Measurements from ENCODE around the gene IL1RAP.
"Not testable (repeated sequence)": the region's sequence is repeated elsewhere in the genome, so short reads cannot be mapped to it uniquely, and the experiment has no call there.

The IL1RAP gene

GRCh38 chr3:190513409-190514370 lies at the start of gene IL1RAP:
TSS of gene IL1RAP (plus strand) at chr3:190514085. CDS start at chr3:190564290, 50,205 bp downstream.
- DNase-seq (ENCODE audit: low spot score) = peak; percentile 86

- no peak for DNase-seq (ENCODE audit: low spot score)
Observed at GRCh38 chr3:190467922-190468321, 46.0 kb upstream of the IL1RAP start.

GRCh38 chr3:190473261-190473660 lies 40.6 kb upstream of the IL1RAP start:
- not testable (repeated sequence) for DNase-seq (ENCODE audit: low spot score)

- DNase-seq (ENCODE audit: low spot score) = no peak
Observed at GRCh38 chr3:190481779-190482178, 32.1 kb upstream of the IL1RAP start.

GRCh38 chr3:190485830-190486532 lies 27.9 kb upstream of the IL1RAP start:
- DNase-seq (ENCODE audit: low spot score) = no peak

GRCh38 chr3:190486533-190486864 lies 27.4 kb upstream of the IL1RAP start:
- no peak for DNase-seq (ENCODE audit: low spot score)

- no peak for DNase-seq (ENCODE audit: low spot score)
Observed at GRCh38 chr3:190486908-190487607, 26.8 kb upstream of the IL1RAP start.

- no peak for DNase-seq (ENCODE audit: low spot score)
Observed at GRCh38 chr3:190491533-190492054, 22.3 kb upstream of the IL1RAP start.

GRCh38 chr3:190492129-190492528 lies 21.8 kb upstream of the IL1RAP start:
- DNase-seq (ENCODE audit: low spot score) = no peak

- no peak for DNase-seq (ENCODE audit: low spot score)
Observed at GRCh38 chr3:190492966-190493365, 20.9 kb upstream of the IL1RAP start.

- no peak for DNase-seq (ENCODE audit: low spot score)
Observed at GRCh38 chr3:190494907-190495306, 19.0 kb upstream of the IL1RAP start.

GRCh38 chr3:190495354-190495753 lies 18.5 kb upstream of the IL1RAP start:
- no peak for DNase-seq (ENCODE audit: low spot score)

GRCh38 chr3:190495796-190496195 lies 18.1 kb upstream of the IL1RAP start:
- peak; percentile 8 for DNase-seq (ENCODE audit: low spot score)

GRCh38 chr3:190496859-190497258 lies 17.0 kb upstream of the IL1RAP start:
- no peak for DNase-seq (ENCODE audit: low spot score)

- DNase-seq (ENCODE audit: low spot score) = peak; percentile 44
Observed at GRCh38 chr3:190497811-190498210, 16.1 kb upstream of the IL1RAP start.

GRCh38 chr3:190498293-190498692 lies 15.6 kb upstream of the IL1RAP start:
- DNase-seq (ENCODE audit: low spot score) = no peak

GRCh38 chr3:190499122-190499521 lies 14.8 kb upstream of the IL1RAP start:
- DNase-seq (ENCODE audit: low spot score) = no peak

- no peak for DNase-seq (ENCODE audit: low spot score)
Observed at GRCh38 chr3:190502946-190503345, 10.9 kb upstream of the IL1RAP start.

GRCh38 chr3:190504354-190505125 lies 9.3 kb upstream of the IL1RAP start:
- DNase-seq (ENCODE audit: low spot score) = no peak

GRCh38 chr3:190505381-190506003 lies 8.4 kb upstream of the IL1RAP start:
- no peak for DNase-seq (ENCODE audit: low spot score)

GRCh38 chr3:190506271-190506670 lies 7.6 kb upstream of the IL1RAP start:
- no peak for DNase-seq (ENCODE audit: low spot score)

Measured in RKO (cell line).